DND-41 (cell line): ENCODE results near the gene PRDM15.

Experiments
- ATAC-seq: fragments of 200-7000 bp; cut with Tn5 transposase; 3 replicates; pipeline ENCODE4 v1.9.1; 2021; ENCODE audit warnings: low read depth; ENCODE audit not compliant: insufficient read depth
- DNase-seq: peaks from one replicate; pipeline ENCODE4 v3.0.0-alpha.2; 2020
- H2AFZ ChIP-seq: 2 replicates; pipeline ENCODE4 v1.6.0; 2012; ENCODE audit warnings: low read depth, low read length
- H3K27ac ChIP-seq: 2 replicates; pipeline ENCODE4 v1.5.1; 2012; ENCODE audit warnings: low read length, inconsistent platforms
- H3K27me3 ChIP-seq: fragments of 200-600 bp; sonication (generic); 2 replicates; pipeline ENCODE4 v1.6.0; 2012; ENCODE audit warnings: low read length, mild to moderate bottlenecking, inconsistent platforms; ENCODE audit not compliant: insufficient read depth, poor library complexity
- H3K36me3 ChIP-seq: 2 replicates; pipeline ENCODE4 v1.5.1; 2012; ENCODE audit warnings: low read length, inconsistent platforms; ENCODE audit not compliant: insufficient read depth
- H3K4me1 ChIP-seq: 2 replicates; pipeline ENCODE4 v1.5.1; 2012; ENCODE audit warnings: mild to moderate bottlenecking, low read length; ENCODE audit not compliant: insufficient read depth
- H3K4me2 ChIP-seq: 2 replicates; pipeline ENCODE4 v1.6.0; 2012; ENCODE audit warnings: mild to moderate bottlenecking, moderate library complexity, low read length, inconsistent platforms; ENCODE audit not compliant: insufficient read depth
- H3K4me3 ChIP-seq, 2 experiments: fragments of 200-600 bp in 1 of 2; shearing (Covaris generic) in 1 of 2; 2 replicates each; pipeline ENCODE4 v1.5.1; 2012 to 2016; ENCODE audit warnings: inconsistent platforms in 2 of 2, low read length in 2 of 2, mild to moderate bottlenecking in 2 of 2, low read depth in 1 of 2, moderate library complexity in 1 of 2
- H3K79me2 ChIP-seq: 2 replicates; pipeline ENCODE4 v1.6.0; 2012; ENCODE audit warnings: low read length, inconsistent platforms; ENCODE audit not compliant: insufficient read depth
- H3K9ac ChIP-seq: 2 replicates; pipeline ENCODE4 v1.6.0; 2012; ENCODE audit warnings: low read depth, mild to moderate bottlenecking, inconsistent platforms, low read length, moderate library complexity
- H3K9me3 ChIP-seq: 2 replicates; pipeline ENCODE4 v1.5.1; 2012; ENCODE audit warnings: low read length, moderate library complexity, mild to moderate bottlenecking, inconsistent platforms; ENCODE audit not compliant: insufficient read depth, severe bottlenecking
- H4K20me1 ChIP-seq: 2 replicates; pipeline ENCODE4 v1.6.0; 2012; ENCODE audit warnings: low read length; ENCODE audit not compliant: insufficient read depth
- CTCF ChIP-seq: IDR thresholded peaks from 2 replicates; pipeline ENCODE4 v1.5.1; 2012; ENCODE audit warnings: borderline replicate concordance, low read length, moderate library complexity, mild to moderate bottlenecking; ENCODE audit not compliant: poor library complexity, severe bottlenecking; ENCODE audit errors: extremely low read depth
- EZH2 ChIP-seq: IDR thresholded peaks from 3 replicates; pipeline ENCODE4 v1.6.1; 2012; ENCODE audit warnings: borderline replicate concordance, low read depth, mild to moderate bottlenecking, moderate library complexity, low read length, inconsistent platforms; ENCODE audit not compliant: severe bottlenecking

Gene PRDM15

GRCh38 chr21:41831453-41831831 is 47.7 kb downstream of the PRDM15 start:
- TF ChIP-seq CTCF (no peak), EZH2 (no peak)
- peaks cover 2% of the 10 kb centered on the region; the same call in 1 of the 2 replicates for H4K20me1 ChIP-seq
- H3K4me2 ChIP-seq = no peak overlapping the region
- H3K27ac ChIP-seq = no peak overlapping the region
- no peak overlapping the region for H3K4me3 ChIP-seq
- DNase-seq (no peak), ATAC-seq (no peak)
- H2AFZ ChIP-seq = no peak overlapping the region
- H3K9ac ChIP-seq = no peak overlapping the region
- no peaks in the 10 kb centered on the region for H3K4me1 ChIP-seq
- peaks cover 74% of the 10 kb centered on the region for H3K36me3 ChIP-seq
- no peaks in the 10 kb centered on the region for H3K9me3 ChIP-seq
- H3K79me2 ChIP-seq = no peaks in the 10 kb centered on the region
- H3K27me3 ChIP-seq = no peaks in the 10 kb centered on the region

- no peak for ATAC-seq
- Histone ChIP-seq H3K27me3 (no peaks in the 10 kb centered on the region), H3K4me1 (no peaks in the 10 kb centered on the region), H3K27ac (no peak overlapping the region), H3K4me2 (no peak overlapping the region), H4K20me1 (peaks cover 2% of the 10 kb centered on the region; the same call in 1 of the 2 replicates), H3K79me2 (no peaks in the 10 kb centered on the region), H3K4me3 (no peak overlapping the region), H2AFZ (no peak overlapping the region), H3K9me3 (no peaks in the 10 kb centered on the region), H3K9ac (no peak overlapping the region), H3K36me3 (peaks cover 72% of the 10 kb centered on the region)
- no peak for DNase-seq
- TF ChIP-seq EZH2 (no peak), CTCF (no peak)
Measured at GRCh38 chr21:41830764-41831452, 48.2 kb downstream of the PRDM15 start.

- H3K9me3 ChIP-seq = no peaks in the 10 kb centered on the region
- no peak overlapping the region for H3K4me3 ChIP-seq
- H3K79me2 ChIP-seq = no peaks in the 10 kb centered on the region
- peaks cover 74% of the 10 kb centered on the region for H3K36me3 ChIP-seq
- no peak for TF ChIP-seq CTCF
- no peak for TF ChIP-seq EZH2
- no peak overlapping the region for H3K4me2 ChIP-seq
- H3K9ac ChIP-seq = no peak overlapping the region
- ATAC-seq (no peak), DNase-seq (no peak)
- H3K27ac ChIP-seq = no peak overlapping the region
- no peaks in the 10 kb centered on the region for H3K4me1 ChIP-seq
- no peaks in the 10 kb centered on the region for H3K27me3 ChIP-seq
- peaks cover 2% of the 10 kb centered on the region; the same call in 1 of the 2 replicates for H4K20me1 ChIP-seq
- H2AFZ ChIP-seq = no peak overlapping the region
Measured at GRCh38 chr21:41830145-41830707, 48.9 kb downstream of the PRDM15 start.
